Upper lobe of right lung (tissue), 1 donor: ENCODE results near the gene INTS6L. TPM values are rescaled to one million over a fixed set of nuclear protein-coding genes. Genes with fewer than 3 reads are reported as not detected.

Source experiments
- ATAC-seq: fragments of 200-7000 bp; cut with Tn5 transposase; one replicate; pipeline ENCODE4 v1.9.1; 2020; ENCODE audit warnings: mild to moderate bottlenecking, moderate library complexity
- DNase-seq: peaks from one replicate; pipeline ENCODE4 v3.0.0-alpha.2; 2020
- H3K27ac ChIP-seq: fragments of 200-600 bp; one replicate; pipeline ENCODE4 v1.8.0; 2022
- H3K27me3 ChIP-seq: fragments of 200-600 bp; one replicate; pipeline ENCODE4 v1.8.0; 2022; ENCODE audit warnings: mild to moderate bottlenecking
- H3K36me3 ChIP-seq: fragments of 200-600 bp; one replicate; pipeline ENCODE4 v1.8.0; 2022
- H3K4me1 ChIP-seq: fragments of 200-600 bp; one replicate; pipeline ENCODE4 v1.8.0; 2022
- H3K4me3 ChIP-seq: fragments of 200-600 bp; one replicate; pipeline ENCODE4 v1.8.0; 2022; ENCODE audit warnings: mild to moderate bottlenecking
- H3K9me3 ChIP-seq: fragments of 200-600 bp; one replicate; pipeline ENCODE4 v1.8.0; 2022
- intact Hi-C: fragments of 100-400 bp; cut with DNase I; formaldehyde crosslinking; loops from one replicate; pipeline ENCODE4 v1.11.0; 2022
- total RNA-seq: library from RNA; stranded (reverse); fragmentation: NEBNext Ultra II Directional; extraction: Animal tissue kit (Norgen Biotek cat#: 25700); gene quantifications from one replicate; pipeline ENCODE4 v1.2.1, GENCODE V29; 2021
- TF ChIP-seq, protein P1 (sequence below): fragments of 200-600 bp; IDR thresholded peaks from one replicate; pipeline ENCODE4 v1.8.0; 2022; ENCODE audit warnings: antibody characterized with exemption
- donor health status: DM: no; HTN: yes; CAD: no; lungs with severe emphysema.

Gene INTS6L
- total RNA-seq, 1 donor from 2014 or later = 7.4 TPM

DNA sequence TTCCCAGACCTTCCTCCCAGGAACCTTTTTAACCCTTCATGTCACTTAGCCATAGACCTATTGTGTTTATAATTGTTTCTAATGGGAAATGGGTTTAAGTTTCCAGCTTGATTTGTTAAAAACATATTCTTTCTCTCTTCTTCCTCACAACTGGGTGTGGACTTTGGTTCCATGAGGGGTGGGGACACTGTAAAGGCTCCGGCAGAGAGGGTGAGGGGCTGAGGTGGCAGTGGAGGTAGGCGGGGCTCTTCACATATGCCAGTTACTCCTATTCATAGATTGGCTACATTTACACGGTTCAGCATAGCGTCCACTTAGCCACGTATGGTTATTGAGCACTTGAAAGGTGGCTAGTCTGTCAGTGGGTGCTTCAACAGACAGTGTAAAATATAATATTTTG lies 7.8 kb downstream of the INTS6L start:
- Histone ChIP-seq H3K4me3 (no peak overlapping the region), H3K4me1 (no peaks in the 10 kb centered on the region), H3K27ac (no peak overlapping the region), H3K36me3 (no peaks in the 10 kb centered on the region), H3K9me3 (no peaks in the 10 kb centered on the region), H3K27me3 (no peaks in the 10 kb centered on the region)
- intact Hi-C loops = no loop called here
- ATAC-seq (no peak), DNase-seq (no peak)
- TF ChIP-seq, protein P1, sequence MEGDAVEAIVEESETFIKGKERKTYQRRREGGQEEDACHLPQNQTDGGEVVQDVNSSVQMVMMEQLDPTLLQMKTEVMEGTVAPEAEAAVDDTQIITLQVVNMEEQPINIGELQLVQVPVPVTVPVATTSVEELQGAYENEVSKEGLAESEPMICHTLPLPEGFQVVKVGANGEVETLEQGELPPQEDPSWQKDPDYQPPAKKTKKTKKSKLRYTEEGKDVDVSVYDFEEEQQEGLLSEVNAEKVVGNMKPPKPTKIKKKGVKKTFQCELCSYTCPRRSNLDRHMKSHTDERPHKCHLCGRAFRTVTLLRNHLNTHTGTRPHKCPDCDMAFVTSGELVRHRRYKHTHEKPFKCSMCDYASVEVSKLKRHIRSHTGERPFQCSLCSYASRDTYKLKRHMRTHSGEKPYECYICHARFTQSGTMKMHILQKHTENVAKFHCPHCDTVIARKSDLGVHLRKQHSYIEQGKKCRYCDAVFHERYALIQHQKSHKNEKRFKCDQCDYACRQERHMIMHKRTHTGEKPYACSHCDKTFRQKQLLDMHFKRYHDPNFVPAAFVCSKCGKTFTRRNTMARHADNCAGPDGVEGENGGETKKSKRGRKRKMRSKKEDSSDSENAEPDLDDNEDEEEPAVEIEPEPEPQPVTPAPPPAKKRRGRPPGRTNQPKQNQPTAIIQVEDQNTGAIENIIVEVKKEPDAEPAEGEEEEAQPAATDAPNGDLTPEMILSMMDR = no peak

DNA sequence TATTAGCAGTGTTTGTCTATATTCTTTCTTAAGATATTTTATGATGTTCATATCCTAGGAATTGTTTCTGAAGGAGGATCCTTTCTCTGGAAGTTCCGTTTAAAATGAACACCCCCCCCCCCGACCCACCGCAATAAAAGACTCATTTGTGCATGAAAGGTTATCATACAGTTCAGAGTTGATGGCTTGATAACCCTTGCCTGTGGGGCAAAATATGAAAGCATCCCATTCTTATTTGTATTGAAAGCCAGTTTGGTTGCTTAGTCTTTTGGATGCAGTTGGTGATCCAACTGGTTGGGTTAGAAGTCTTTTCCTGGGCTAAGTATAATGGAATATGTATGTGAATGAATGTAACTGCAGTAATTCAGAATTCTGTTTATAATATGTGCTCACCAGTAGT lies 8.3 kb downstream of the INTS6L start:
- Histone ChIP-seq H3K9me3 (no peaks in the 10 kb centered on the region), H3K4me1 (no peaks in the 10 kb centered on the region), H3K27ac (no peak overlapping the region), H3K36me3 (no peaks in the 10 kb centered on the region), H3K27me3 (no peaks in the 10 kb centered on the region), H3K4me3 (no peak overlapping the region)
- no peak for ATAC-seq
- intact Hi-C loops = no loop called here
- DNase-seq = no peak
- TF ChIP-seq, protein P1 = no peak

DNA sequence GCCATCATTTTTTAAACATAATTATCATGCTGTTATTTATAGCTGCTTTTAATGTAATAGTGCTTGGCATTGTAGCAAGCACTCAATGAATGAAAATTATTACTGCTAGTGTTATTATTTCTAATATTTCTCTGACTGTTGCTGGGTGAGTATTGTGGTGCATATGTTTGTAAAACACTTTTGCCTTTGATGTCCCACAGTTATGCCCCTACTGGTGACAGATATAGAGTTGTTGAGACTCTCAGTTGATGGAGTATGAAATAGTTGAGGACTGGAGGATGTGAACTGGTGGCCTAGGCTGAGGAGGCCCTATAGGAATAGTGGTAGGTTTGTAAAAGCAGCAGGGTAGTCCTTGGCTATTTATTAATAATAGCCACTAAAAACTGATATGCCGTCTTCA lies 9.6 kb downstream of the INTS6L start:
- Histone ChIP-seq H3K4me3 (no peak overlapping the region), H3K36me3 (no peaks in the 10 kb centered on the region), H3K27me3 (no peaks in the 10 kb centered on the region), H3K9me3 (no peaks in the 10 kb centered on the region), H3K4me1 (no peaks in the 10 kb centered on the region), H3K27ac (no peak overlapping the region)
- ATAC-seq = no peak
- intact Hi-C loops = no loop called here
- TF ChIP-seq, protein P1 = no peak
- DNase-seq = no peak

DNA sequence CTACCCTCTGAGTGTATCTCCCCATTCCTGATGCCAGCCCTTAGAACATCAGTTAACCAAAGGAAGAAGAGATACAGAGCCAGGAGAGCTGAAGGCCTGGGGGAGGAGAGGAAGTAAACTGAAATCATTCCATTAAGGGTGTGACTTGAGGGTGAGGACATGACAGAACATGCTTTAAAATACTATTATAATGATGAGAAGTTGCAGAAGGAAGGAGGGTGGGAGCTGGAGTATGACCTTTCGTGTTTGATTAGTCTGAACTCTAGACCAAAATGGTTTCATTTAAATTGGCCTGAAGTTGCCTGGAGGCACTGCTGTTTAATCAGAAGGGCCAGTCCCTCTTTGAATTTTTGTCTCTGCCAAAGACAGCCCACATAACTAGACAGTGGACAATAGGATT lies 11.4 kb downstream of the INTS6L start:
- TF ChIP-seq, protein P1 = no peak
- intact Hi-C loops = no loop called here
- H3K27ac ChIP-seq = no peak overlapping the region

DNA sequence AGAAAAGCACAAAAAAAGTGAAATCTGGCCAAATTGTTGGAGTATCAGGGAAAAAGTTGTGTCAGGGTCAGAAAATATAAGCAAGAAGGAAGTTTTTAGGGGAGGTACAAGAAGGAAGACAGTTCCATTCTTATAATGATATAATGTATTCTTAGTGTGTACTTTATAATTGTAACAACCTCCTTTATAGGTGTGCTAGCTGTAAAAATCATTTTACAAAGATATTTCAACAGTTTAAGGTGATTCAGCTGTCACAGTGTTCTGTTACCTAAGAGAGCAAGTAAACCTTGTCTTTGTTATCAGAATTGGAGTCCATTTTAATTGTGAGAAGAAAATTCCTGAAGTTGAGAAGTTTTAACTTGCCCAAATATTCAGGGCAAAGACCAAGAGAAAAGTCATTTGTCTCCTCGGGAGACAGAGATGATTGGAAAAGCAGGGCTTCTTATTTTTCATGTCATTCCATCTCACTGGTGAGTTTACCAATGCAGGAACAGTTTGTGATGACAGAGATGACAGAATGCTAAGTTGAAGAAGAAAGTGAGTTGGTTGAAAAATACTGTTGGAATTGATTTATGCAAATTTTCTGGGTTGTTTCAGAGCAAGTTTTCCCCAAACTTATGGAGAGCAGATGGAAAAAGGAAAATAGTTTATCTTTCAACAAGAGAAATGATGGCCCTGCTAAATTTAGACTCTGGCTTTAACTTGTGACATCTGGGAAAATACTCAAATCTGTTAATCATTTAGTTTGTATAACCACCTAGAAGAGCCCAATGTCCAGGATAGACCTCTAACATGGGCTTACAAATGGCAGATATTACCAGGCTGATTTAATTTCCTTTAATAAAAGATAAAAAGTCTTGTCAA lies 14.8 kb downstream of the INTS6L start:
- DNase-seq = no peak
- Histone ChIP-seq H3K4me3 (no peak overlapping the region), H3K4me1 (peaks cover 3% of the 10 kb centered on the region), H3K36me3 (no peaks in the 10 kb centered on the region), H3K9me3 (no peaks in the 10 kb centered on the region), H3K27me3 (no peaks in the 10 kb centered on the region), H3K27ac (no peak overlapping the region)
- no peak for ATAC-seq
- intact Hi-C loops = no loop called here
- TF ChIP-seq, protein P1 = no peak

More for the DNA sequence above, 11.4 kb downstream of the INTS6L start:
- Histone ChIP-seq H3K27me3 (no peaks in the 10 kb centered on the region), H3K36me3 (no peaks in the 10 kb centered on the region), H3K4me3 (no peak overlapping the region), H3K4me1 (peaks cover 1% of the 10 kb centered on the region), H3K9me3 (no peaks in the 10 kb centered on the region)
- ATAC-seq (no peak), DNase-seq (no peak)
